ENCODE results near the gene PXYLP1. TPM values are rescaled to one million over a fixed set of nuclear protein-coding genes. Genes with fewer than 3 reads are reported as not detected.

Gene PXYLP1
- total RNA-seq, 1 donor from 2014 or later: 7.1 TPM

- no peak for DNase-seq (ENCODE audit: low spot score)
These were observed 16.4 kb downstream of the PXYLP1 start for GRCh38 chr3:141248064-141248463.

GRCh38 chr3:141249041-141249440 lies 17.4 kb downstream of the PXYLP1 start:
- DNase-seq (ENCODE audit: low spot score): no peak

GRCh38 chr3:141250342-141250741 lies 18.7 kb downstream of the PXYLP1 start:
- no peak for DNase-seq (ENCODE audit: low spot score)

- DNase-seq (ENCODE audit: low spot score): no peak
These were observed 19.2 kb downstream of the PXYLP1 start for GRCh38 chr3:141250828-141251227.

GRCh38 chr3:141253326-141253725 lies 21.7 kb downstream of the PXYLP1 start:
- DNase-seq (ENCODE audit: low spot score): no peak

GRCh38 chr3:141253811-141254210 lies 22.2 kb downstream of the PXYLP1 start:
- DNase-seq (ENCODE audit: low spot score): no peak

GRCh38 chr3:141255137-141255845 lies 23.7 kb downstream of the PXYLP1 start:
- no peak for DNase-seq (ENCODE audit: low spot score)

- DNase-seq (ENCODE audit: low spot score): no peak
These were observed 24.2 kb downstream of the PXYLP1 start for GRCh38 chr3:141255846-141256261.

GRCh38 chr3:141256820-141257219 lies 25.2 kb downstream of the PXYLP1 start:
- no peak for DNase-seq (ENCODE audit: low spot score)

GRCh38 chr3:141257961-141258360 lies 26.3 kb downstream of the PXYLP1 start:
- no peak for DNase-seq (ENCODE audit: low spot score)

- no peak for DNase-seq (ENCODE audit: low spot score)
These were observed 27.3 kb downstream of the PXYLP1 start for GRCh38 chr3:141258973-141259372.

GRCh38 chr3:141259821-141260629 lies 28.4 kb downstream of the PXYLP1 start:
- DNase-seq (ENCODE audit: low spot score): no peak

GRCh38 chr3:141260630-141260927 lies 29.0 kb downstream of the PXYLP1 start:
- no peak for DNase-seq (ENCODE audit: low spot score)

GRCh38 chr3:141261472-141262307 lies 30.1 kb downstream of the PXYLP1 start:
- no peak for DNase-seq (ENCODE audit: low spot score)

- no peak for DNase-seq (ENCODE audit: low spot score)
These were observed 30.7 kb downstream of the PXYLP1 start for GRCh38 chr3:141262308-141262705.

GRCh38 chr3:141266186-141266585 lies 34.6 kb downstream of the PXYLP1 start:
- no peak for DNase-seq (ENCODE audit: low spot score)

GRCh38 chr3:141266797-141267555 lies 35.4 kb downstream of the PXYLP1 start:
- no peak for DNase-seq (ENCODE audit: low spot score)

- DNase-seq (ENCODE audit: low spot score): no peak
These were observed 36.0 kb downstream of the PXYLP1 start for GRCh38 chr3:141267629-141268028.

GRCh38 chr3:141268306-141268705 lies 36.7 kb downstream of the PXYLP1 start:
- no peak for DNase-seq (ENCODE audit: low spot score)

GRCh38 chr3:141268791-141269190 lies 37.2 kb downstream of the PXYLP1 start:
- no peak for DNase-seq (ENCODE audit: low spot score)

- DNase-seq (ENCODE audit: low spot score): no peak
These were observed 38.3 kb downstream of the PXYLP1 start for GRCh38 chr3:141269961-141270360.

Measured in mesenteric fat pad (tissue), 1 donor.